NCI-H2107 treated with DMSO at 0.1 percent for 48 hours (cell line): Measurements from ENCODE around the gene FGFBP1.
A peak's percentile ranks its signal among the peaks of the same experiment; 100 is the strongest.

Source experiments
- DNase-seq: peaks from one replicate; lab custom pipeline; 2025; ENCODE audit not compliant: unreplicated experiment; lab: John Stamatoyannopoulos, UW

FGFBP1 gene

GRCh38 chr4:15938640-15939039 lies at the start of gene FGFBP1:
Gene FGFBP1 (minus strand): TSS chr4:15938740. CDS start chr4:15936632, 2,108 bp downstream.
- DNase-seq = no peak

DNA sequence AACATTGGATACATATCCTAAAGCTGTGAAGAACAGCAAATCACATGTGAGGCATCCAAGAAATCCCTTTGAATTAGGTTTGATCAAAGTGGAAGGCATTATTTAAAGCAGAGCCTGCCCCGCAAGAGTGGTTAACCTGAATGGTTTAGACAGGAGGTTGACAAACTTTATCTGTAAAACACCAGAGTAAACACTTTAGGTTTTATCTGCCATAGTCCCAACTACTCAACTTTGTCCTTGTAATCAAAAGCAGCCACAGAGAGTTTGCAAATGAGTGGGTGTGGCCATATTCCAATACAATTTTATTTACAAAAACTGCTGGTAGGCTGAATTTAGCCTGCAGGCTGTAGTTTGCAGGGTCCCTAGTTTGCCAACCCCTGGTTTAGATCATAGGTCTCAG lies 49.7 kb upstream of the FGFBP1 start:
- no peak for DNase-seq

DNA sequence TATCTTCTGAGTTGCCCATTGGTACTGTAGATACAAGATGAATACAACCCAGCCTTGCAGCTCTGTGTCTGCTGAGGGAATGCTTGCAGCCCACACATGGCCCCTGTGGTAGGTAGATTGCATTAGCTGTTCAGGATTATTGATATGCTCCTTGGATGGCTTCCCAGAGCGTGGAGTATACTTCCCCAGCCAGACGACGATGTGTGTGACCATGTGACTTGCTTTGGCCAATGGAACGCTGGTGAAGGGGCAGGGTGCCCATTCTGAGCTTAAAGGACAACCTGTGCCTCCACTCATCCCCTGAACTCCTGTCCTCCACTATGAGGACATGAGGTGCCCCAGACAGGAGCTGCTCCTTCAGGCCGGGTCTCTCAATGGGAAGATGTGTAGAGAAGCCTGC lies 48.4 kb upstream of the FGFBP1 start:
- no peak for DNase-seq

GRCh38 chr4:15983610-15984009 lies 45.1 kb upstream of the FGFBP1 start:
- no peak for DNase-seq

DNA sequence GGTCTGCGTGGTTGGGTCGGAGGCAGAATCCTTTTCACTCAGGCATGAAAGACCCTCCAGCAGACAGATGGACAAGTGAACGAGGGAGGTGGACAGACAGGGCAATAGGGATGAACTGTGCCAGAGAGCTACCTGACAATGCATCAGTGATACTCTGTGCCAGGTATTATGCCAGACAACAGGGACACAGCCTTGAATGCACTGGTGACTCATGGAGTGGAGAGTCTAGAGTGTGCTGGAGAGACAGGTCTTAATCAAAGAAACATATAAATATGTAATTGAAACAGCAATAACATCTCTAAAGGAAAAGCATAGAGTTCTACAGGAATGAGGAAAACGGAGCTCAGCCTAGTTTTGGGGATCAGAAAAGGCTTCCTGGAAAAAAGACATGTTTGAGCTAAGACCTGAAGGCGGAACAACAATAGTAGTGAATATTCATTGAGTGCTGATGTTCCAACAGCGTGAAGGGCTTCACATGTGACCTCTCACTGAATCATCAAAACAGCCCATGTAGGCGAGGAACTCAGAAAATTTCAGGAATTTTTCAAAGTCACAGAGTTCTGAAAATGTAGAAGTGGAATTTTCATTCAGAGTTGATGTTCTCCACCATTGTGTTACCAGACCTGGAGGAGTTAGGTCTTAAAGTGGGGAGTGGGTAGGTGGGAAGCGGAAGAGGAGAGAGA lies 44.4 kb upstream of the FGFBP1 start:
- no peak for DNase-seq

- peak; percentile 12 for DNase-seq
Observed at GRCh38 chr4:15976456-15977447, 38.2 kb upstream of the FGFBP1 start.

GRCh38 chr4:15971068-15971801 lies 32.7 kb upstream of the FGFBP1 start:
- no peak for DNase-seq

DNA sequence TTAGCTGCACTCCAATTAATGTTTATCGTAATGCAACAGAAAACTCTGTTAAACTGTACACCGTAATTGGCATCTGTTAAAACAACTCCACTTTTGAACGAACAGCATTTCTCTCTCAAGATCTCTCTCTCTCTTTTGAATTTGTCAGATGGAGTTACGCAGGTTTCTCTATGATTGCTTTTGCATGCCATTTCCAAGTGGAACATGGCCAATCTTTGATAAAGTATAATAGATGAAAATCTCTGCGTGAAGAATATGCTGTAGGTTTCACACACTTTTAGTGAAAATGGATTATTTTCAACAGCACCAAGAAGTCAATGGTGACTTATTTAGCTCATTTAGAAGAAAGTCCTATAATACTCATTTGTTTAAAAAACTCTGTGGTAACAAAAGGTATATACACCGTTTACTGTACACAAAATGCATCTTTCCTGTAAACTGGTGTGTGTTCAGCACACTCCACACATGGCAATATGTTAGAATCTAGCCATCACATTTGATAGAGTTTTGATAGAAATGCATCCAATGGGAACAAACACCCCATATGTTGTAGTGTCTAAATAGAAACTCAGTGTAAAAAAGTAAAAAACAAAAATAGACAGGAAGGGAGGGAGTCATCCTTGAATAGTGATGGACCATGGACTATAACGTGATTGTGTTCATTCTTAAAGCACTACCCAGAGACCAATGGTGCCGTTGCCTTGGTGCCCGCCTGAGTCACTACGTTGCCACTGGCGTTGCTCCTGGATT lies 30.2 kb upstream of the FGFBP1 start:
- no peak for DNase-seq

DNA sequence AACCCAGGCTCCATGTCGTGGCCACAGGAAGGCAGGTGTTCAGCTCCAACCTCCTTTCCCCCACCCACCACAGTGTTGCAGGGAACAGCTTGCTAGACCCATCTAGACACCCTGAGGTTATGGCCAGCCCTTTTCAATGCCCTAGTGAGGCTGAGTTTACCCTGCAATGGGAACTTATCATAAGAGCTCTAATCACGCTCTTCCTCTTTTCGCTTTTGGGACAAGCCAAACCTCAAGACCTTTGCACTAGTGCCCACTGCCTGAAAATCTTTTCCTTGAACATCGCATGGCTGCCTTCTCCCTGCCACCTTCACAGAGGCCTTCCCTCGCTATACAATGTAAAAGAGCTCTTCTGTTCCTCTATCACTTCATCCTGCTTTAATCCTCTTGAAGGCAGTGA lies 26.8 kb upstream of the FGFBP1 start:
- no peak for DNase-seq

- DNase-seq = no peak
Observed at GRCh38 chr4:15964159-15964558, 25.6 kb upstream of the FGFBP1 start.

DNA sequence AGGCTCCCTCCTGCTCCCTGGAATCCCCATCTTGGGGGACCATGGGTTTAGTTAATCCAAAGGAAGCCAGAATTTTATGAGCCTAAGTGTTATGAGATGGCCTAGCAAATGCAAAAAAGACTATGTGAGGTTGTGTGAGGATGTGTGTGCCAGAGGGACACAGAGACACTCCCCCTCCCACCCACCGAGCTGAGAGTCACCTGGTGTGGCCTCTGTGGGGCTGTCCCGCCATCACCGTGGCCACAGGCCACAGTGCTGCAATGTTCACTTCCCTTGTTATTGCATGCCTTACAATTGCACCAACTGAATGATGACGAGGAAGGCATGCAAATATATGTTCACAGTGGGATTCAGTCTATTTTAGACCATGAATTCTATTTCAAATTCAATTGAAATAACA lies 25.0 kb upstream of the FGFBP1 start:
- no peak for DNase-seq

- DNase-seq = peak; percentile 9
Observed at GRCh38 chr4:15963001-15963451, 24.5 kb upstream of the FGFBP1 start, which contains the start of gene FGFBP2. Gene FGFBP2 (minus strand): TSS chr4:15963175. CDS start chr4:15963129, 46 bp downstream.

GRCh38 chr4:15961781-15962510 lies 23.4 kb upstream of the FGFBP1 start:
- DNase-seq = no peak

DNA sequence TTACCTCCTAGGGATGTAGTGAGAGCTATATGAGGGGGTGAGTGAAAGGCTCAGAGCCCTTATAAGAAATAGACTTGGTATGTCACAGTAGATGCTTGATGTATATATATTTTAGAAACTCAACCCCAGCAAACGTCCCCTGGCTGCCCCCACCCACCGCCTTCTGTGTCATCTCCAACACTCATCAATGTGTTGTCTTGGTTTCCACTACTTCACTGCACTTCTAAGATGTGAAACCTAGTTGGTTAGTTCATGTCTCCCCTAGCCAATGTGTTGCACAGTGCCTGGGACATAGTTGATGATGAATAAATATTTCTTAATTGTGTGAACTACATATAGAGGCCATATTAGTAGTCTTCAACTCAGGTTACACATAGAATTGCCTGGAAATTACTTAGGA lies 20.0 kb upstream of the FGFBP1 start:
- DNase-seq = no peak

- DNase-seq = peak; percentile 48
Observed at GRCh38 chr4:15956179-15956850, 17.8 kb upstream of the FGFBP1 start.

DNA sequence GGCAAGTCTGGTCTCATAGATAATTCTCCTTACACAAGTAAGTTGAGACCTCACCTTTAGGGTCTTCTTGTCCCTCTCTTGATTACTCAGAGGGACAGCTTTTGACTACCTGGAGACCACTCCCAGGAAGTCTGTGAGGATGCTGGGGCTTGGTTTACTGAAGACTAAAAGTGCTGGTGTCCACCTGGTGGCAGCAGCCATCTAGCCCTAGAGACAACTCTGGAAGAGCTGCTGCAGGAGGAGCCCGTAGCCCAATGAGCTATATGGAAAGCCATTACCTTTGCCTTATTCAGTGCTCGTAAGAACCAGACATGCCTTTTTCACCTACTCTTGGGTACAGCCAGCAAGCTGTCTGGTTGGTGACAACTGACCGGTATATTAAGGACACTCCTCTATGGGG lies 17.1 kb upstream of the FGFBP1 start:
- DNase-seq = no peak

DNA sequence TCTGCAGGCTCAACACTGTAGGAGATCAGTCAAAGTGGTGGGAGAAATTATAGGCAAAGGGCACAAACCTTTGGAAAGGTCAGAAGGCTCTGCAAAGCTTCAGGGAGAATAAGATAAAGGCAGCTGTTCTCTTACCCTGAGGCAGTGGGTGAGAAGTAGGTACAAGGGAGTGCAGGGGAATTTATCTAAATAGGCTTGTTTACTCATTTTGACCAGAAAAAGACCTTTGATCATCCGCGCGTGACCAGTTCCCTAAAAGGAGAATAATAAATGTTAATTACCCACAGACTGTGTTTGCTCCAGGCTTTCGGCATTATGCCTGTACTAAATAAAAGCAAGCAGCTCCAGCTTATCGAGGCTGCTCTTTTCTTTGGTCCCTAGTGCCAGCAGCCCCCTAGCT lies 15.1 kb upstream of the FGFBP1 start:
- no peak for DNase-seq

DNA sequence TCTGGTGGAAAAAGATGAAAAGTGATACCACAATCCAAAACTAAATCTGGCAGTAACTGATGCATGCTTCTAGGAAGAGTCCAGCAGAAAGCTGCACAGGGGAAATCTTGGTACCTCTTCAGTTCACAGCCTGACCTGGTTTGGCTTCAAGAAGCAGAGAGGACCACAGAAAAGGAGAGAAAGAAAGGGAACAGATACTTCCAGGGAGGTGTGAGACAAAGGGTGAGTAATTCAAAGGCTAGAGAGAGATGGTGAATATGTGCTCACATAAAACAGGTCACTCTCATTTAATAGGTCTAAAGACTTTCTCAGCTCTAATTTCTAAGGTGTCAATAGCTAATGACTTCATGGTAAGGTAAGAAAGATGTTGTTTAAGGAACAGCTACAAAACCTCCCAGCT lies 13.2 kb upstream of the FGFBP1 start:
- DNase-seq = no peak

DNA sequence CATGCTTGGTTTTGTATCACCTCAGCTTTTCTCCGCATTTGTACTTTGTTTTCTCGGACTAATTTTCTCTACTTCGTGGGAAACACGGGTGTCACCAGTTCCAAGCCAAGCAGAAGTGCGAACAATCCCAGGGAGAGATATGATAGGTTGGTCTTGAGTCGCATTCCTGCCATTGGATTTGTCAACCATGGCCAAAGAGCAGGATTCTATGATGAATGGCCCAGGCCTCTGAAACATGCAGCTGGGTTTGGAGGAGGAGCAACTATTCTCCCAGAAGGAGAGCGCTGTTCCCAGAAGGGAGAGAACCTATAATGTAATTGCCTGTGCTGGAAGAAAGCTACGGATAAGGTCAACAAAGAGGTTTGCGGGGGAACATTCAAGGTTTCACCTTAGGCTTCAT lies 10.3 kb upstream of the FGFBP1 start:
- no peak for DNase-seq
